ENCODE data around the gene FOLR2.
"Not testable (repeated sequence)": the region's sequence is repeated elsewhere in the genome, so short reads cannot be mapped to it uniquely, and the experiment has no call there.

Gene FOLR2

GRCh38 chr11:72216638-72217037 is at the start of gene FOLR2:
FOLR2 (plus strand) TSS chr11:72216794; CDS start chr11:72218585, 1,791 bp downstream.
- DNase-seq (ENCODE audit: low read depth, low spot score) = no peak

DNA sequence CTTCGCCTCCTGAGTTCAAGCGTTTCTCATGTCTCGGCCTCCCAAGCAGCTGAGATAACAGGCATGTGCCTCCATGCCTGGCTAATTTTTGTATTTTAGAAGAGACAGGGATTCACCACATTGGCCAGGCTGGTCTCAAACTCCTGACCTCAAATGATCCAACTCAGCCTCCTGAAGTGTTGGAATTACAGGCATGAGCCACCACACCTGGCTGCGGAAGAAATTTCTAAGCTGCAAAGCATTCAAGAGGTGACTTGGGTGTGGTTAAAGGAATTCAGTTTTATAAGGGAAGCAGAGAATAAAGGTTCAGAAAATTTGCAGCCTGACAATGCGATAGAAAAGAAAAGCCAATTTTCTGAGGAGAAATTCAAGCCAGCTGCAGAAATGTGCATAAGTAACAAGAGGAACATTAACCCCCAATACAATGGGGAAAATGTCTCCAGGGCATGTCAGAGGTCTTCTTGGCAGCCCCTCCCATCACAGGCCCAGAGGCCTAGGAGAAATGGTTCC is 47.5 kb upstream of the FOLR2 start:
- DNase-seq (ENCODE audit: low read depth, low spot score) = not testable (repeated sequence)

DNA sequence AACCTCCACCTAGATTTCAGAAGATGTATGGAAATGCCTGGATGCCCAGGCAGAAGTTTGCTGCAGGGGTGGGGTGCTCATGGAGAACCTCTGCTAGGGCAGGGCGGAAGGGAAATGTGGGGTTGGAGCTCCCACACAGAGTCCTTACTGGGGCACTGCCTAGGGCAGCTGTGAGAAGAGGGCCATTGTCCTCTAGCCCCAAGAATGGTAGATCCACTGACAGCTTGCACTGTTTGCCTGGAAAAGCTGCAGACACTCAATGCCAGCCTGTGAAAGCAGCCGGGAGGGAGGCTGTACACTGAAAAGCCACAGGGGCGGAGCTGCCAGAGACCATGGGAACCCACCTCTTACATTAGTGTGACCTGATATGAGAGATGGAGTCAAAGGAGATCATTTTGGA is 46.8 kb upstream of the FOLR2 start:
- not testable (repeated sequence) for DNase-seq (ENCODE audit: low read depth, low spot score)

GRCh38 chr11:72172043-72172442 is 44.6 kb upstream of the FOLR2 start:
- not testable (repeated sequence) for DNase-seq (ENCODE audit: low read depth, low spot score)

GRCh38 chr11:72173291-72173690 is 43.3 kb upstream of the FOLR2 start:
- DNase-seq (ENCODE audit: low read depth, low spot score) = no peak

GRCh38 chr11:72174302-72175070 is 42.1 kb upstream of the FOLR2 start:
- DNase-seq (ENCODE audit: low read depth, low spot score) = no peak

- no peak for DNase-seq (ENCODE audit: low read depth, low spot score)
These were observed 38.9 kb upstream of the FOLR2 start for GRCh38 chr11:72177656-72178055.

DNA sequence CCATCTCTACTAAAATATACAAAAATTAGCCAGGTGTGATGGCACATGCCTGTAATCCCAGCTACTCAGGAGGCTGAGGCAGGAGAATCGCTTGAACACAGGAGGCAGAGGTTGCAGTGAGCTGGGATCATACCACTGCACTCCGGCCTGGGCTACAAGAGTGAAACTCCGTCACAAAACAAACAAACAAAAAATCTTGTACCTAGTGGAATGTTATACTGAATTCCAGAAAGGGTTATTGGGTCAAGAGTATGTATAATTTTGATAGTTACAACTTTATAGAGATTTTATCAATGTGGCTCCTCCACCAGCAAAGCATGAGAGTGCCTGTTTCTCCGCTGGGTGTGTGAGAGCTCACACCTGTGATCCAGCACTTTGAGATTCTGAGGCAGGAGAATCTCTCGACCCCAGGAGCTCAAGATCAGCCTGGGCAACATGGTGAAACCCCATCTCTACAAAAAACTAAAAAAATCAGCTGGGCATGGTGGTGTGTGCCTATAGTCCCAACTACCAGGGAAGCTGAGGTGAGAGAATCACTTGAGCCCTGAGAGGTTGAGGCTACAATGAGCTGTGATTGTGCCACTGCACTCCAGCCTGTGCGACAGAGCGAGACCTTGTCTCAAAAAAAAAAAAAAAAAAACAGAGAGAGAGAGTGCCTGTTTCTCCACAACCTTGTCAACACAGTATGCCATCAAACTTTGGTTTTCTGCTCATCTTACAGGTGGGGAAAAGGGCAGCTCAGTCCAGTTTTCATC is 37.4 kb upstream of the FOLR2 start:
- DNase-seq (ENCODE audit: low read depth, low spot score) = no peak

DNA sequence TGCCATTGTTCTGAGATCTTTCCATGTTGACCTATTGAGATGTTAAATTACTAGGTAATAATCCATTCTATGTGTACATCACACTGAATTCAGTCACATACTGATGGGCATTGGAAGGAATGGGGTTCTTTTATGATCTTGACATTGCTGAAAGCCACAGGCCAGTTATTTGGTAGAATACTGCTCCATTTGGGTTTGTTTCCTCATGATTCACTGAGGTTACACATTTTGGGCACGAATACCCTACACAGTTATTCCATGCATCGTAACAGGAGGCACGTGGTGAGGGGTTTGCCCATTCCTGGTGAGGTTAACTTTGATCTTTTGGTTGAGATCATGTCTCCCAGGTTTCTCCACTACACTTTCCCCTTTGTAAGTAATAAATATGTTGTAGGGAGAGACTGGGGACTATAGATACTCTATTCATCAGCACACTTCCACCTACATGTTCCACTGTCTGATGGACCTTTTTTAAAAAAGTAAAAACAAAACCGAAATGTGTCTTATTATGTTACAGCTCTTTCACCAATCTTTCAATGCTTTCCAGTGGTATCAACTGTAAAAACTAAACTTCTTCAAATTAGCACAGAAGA is 36.7 kb upstream of the FOLR2 start:
- DNase-seq (ENCODE audit: low read depth, low spot score) = peak; percentile 30

DNA sequence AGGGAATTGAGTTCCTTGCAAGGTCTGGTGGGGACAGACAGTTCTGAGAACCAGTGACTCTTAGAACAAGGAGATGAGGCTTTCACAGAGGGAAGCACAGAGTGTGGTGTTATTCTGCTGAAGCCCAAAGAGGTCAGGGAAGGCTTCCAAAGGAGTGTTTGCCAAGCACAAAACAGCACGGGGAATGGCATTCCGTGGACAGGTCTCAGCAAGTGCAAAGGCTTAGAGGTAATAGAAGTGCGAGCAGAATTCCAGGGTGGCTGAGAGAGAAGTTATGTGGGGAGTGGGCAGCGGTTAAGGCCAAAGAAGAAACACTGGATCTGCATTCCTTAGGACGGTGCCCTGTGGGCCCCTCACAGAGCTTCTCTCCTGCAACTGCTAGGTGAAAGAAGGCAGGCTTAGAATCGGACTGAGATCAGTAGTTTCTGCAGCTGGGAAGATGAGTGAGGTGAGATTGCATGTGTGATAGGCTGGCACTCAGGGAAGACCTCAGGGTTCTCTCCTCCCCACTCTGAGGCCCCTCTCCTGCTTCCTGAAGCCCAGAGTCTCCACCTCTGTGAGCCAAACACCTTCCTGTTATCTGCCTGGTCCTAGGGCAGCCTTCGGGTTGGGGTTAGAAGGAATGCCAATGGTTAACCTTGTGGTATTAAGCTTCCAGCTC is 35.6 kb upstream of the FOLR2 start:
- peak; percentile 17 for DNase-seq (ENCODE audit: low read depth, low spot score)

- DNase-seq (ENCODE audit: low read depth, low spot score) = not testable (repeated sequence)
These were observed 35.0 kb upstream of the FOLR2 start for GRCh38 chr11:72181553-72181958.

GRCh38 chr11:72188267-72188666 is 28.3 kb upstream of the FOLR2 start:
- DNase-seq (ENCODE audit: low read depth, low spot score) = no peak

DNA sequence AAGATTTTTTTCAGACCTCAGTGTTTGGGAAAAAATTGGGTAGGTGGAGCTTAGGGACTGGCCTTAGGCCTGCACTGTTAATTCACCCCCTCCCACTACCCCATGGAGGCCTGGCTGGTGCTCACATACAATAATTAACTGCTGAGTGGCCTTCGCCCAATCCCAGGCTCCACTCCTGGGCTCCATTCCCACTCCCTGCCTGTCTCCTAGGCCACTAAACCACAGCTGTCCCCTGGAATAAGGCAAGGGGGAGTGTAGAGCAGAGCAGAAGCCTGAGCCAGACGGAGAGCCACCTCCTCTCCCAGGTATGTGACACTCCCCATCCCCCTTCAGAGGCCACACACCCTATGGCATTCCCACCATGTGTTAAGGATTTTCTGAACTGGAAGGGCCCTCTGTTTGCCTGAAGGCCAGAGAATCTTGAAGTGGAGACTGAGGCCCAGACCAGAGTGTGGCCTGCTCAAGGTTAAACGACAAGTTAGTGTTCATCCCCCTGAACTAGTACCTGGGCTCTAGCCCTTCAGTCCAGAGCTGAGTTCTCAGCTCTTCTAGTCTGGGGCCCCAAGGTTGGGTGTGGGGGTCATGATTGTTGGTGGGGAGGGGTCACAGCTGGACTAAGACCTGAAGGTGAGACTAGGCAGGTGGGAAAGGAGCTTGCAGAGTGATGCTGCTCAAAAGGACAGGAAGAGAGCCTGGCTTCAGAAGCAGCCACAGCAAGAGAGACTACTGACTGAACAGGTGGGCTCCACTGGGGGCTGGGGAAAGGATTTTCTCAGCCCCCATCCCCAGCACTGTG is 26.9 kb upstream of the FOLR2 start:
- peak; percentile 67 for DNase-seq (ENCODE audit: low read depth, low spot score)

DNA sequence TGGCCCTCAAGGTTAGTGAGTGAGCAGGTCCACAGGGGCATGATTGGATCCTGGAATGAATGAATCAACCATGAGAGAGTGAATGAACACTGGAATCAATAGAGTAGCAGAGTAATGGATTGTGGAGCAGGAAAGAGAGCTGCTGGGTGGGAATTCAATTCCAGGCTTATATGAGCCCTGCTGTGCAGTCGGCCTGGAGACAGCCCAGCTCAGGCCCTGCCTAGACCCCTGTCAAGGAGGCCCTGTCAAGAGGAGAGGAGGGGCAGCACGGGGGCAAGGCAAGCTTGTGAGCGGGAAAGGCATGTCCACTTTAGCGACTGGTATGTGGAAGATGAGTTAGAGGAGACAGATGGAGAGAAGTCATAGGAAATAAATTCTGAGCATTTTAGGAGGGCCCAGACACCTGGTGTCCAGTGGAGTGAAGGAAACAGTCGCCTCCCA is 25.9 kb upstream of the FOLR2 start:
- DNase-seq (ENCODE audit: low read depth, low spot score) = no peak

GRCh38 chr11:72191961-72192381 is 24.6 kb upstream of the FOLR2 start, which contains the start of gene FOLR1:
FOLR1 (plus strand) TSS chr11:72192140; CDS start chr11:72192174, 34 bp downstream.
- DNase-seq (ENCODE audit: low read depth, low spot score) = peak; percentile 50

DNA sequence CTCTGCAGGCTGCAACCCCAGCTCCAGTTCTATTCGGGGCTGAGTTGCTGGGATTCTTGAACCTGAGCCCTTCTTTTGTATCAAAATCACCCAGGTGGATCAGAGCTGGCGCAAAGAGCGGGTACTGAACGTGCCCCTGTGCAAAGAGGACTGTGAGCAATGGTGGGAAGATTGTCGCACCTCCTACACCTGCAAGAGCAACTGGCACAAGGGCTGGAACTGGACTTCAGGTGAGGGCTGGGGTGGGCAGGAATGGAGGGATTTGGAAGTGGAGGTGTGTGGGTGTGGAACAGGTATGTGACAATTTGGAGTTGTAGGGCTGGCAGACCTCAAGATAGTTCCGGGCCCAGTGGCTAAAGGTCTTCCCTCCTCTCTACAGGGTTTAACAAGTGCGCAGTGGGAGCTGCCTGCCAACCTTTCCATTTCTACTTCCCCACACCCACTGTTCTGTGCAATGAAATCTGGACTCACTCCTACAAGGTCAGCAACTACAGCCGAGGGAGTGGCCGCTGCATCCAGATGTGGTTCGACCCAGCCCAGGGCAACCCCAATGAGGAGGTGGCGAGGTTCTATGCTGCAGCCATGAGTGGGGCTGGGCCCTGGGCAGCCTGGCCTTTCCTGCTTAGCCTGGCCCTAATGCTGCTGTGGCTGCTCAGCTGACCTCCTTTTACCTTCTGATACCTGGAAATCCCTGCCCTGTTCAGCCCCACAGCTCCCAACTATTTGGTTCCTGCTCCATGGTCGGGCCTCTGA is 20.9 kb upstream of the FOLR2 start:
- DNase-seq (ENCODE audit: low read depth, low spot score) = no peak

GRCh38 chr11:72201445-72201844 is 15.1 kb upstream of the FOLR2 start:
- not testable (repeated sequence) for DNase-seq (ENCODE audit: low read depth, low spot score)

DNA sequence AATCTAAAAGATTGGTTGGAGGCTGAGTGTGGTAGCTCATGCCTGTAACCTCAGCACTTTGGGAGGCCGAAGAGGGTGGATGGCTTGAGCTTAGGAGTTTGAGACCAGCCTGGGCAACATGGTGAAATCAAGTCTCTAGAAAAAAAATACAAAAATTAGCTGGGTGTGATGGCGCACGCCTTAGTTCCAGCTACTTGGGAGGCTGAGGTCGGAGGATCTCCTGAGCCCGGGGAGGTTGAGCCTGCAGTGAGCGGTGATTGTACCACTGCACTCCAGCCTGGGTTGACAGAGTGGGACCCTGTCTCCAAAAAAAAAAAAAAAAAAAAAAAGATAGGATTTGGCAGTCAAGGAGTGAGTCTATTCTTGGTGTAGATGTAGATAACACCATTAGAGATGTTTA is 14.0 kb upstream of the FOLR2 start:
- no peak for DNase-seq (ENCODE audit: low read depth, low spot score)

DNA sequence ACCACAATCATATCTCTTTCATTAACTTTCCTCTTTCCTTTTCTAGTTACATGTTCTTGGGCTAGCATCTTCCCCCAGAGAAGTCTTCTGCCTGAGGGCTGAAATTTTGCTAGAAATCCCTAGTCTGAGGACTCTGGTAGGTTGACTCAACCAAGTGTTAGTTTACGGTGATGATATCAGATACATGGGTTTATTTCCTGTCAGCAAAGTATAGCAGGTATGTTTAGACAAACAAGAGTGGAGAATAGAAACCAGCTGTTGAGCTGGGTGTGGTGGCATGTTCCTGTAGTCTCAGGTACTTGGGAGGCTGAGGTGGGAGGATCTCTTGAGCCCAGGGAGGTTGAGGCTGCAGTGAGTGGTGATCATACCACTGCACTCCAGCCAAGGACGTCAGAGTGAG is 13.4 kb upstream of the FOLR2 start:
- DNase-seq (ENCODE audit: low read depth, low spot score) = no peak

DNA sequence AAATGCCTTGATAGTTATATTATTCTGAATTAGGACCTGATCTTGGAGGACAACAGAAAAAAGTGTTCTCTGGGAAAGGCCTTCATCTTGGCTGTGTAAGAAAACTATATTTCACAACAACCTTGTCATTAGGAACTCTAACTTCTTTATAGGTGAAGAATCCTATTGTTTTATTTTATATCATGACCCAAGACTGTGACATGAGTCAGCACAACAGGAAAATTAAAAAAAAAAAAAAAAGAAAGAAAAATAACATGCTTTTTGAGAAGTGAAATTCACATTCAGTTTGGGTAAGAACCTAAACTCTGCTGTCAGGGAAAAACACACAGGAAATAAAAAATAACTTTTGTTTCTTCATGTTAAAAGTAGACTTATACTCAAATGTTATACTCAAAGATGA is 11.7 kb upstream of the FOLR2 start:
- no peak for DNase-seq (ENCODE audit: low read depth, low spot score)
